Ascending aorta (tissue), 2 donors: Measurements from ENCODE around the gene ABCC11. TPM values are rescaled to one million over a fixed set of nuclear protein-coding genes. Genes with fewer than 3 reads are reported as not detected.
A peak's percentile ranks its signal among the peaks of the same experiment; 100 is the strongest.

Experiments
- DNase-seq, 2 donors: peaks; one replicate each; pipeline ENCODE4 v3.0.0-alpha.2; 2019; ENCODE audit warnings: low spot score in 2 of 2
- H3K27ac ChIP-seq, 2 donors: fragments of 200-600 bp; sonication (generic); one replicate each; pipeline ENCODE4 v1.5.1; 2016 to 2017; ENCODE audit warnings: mild to moderate bottlenecking in 1 of 2
- H3K27me3 ChIP-seq: fragments of 200-600 bp; sonication (generic); one replicate; pipeline ENCODE4 v1.5.1; 2017
- H3K36me3 ChIP-seq, 2 donors: fragments of 200-600 bp; sonication (generic); one replicate each; pipeline ENCODE4 v1.5.1; 2016
- H3K4me1 ChIP-seq, 2 donors: fragments of 200-600 bp; sonication (generic); one replicate each; pipeline ENCODE4 v1.5.1; 2016 to 2017; ENCODE audit warnings: mild to moderate bottlenecking in 1 of 2
- H3K4me3 ChIP-seq, 2 donors: fragments of 200-600 bp; sonication (generic); one replicate each; pipeline ENCODE4 v1.5.1; 2016 to 2017; ENCODE audit warnings: mild to moderate bottlenecking in 1 of 2
- H3K9me3 ChIP-seq, 2 donors: fragments of 200-600 bp; sonication (generic); one replicate each; pipeline ENCODE4 v1.5.1; 2016
- CTCF ChIP-seq, 3 experiments: fragments of 200-600 bp in 2 of 3; fragments of 450-650 bp in 1 of 3; sonication (generic) in 2 of 3; IDR thresholded peaks; one replicate each; pipeline ENCODE4 v1.5.1; 2016 to 2019; ENCODE audit warnings: antibody characterized with exemption in 3 of 3, mild to moderate bottlenecking in 1 of 3, moderate library complexity in 1 of 3
- intact Hi-C: fragments of 100-400 bp; cut with DNase I; formaldehyde crosslinking; loops from one replicate; pipeline ENCODE4 v1.15.1; 2023
- total RNA-seq: library from RNA; depleted of rRNA; stranded (reverse); fragments of >200 nt; gene quantifications from one replicate; pipeline ENCODE4 v1.1.0, GENCODE V29; 2016

ABCC11 gene
- total RNA-seq, 1 donor from 2014 or later = not detected

- H3K4me3 ChIP-seq = no peak overlapping the region
- intact Hi-C loops = loop anchor here (5.0 kb wide), 2 partner anchors 271 to 351 kb away; no protein-coding TSS in a partner anchor
- no peak for DNase-seq
- peak in 1 of 3 experiments; percentile 24 for TF ChIP-seq CTCF (IDR thresholded peaks at IDR 0.05)
- H3K4me1 ChIP-seq = peaks cover 0 to 11% of the 10 kb centered on the region in 2 donors
- H3K27me3 ChIP-seq = no peaks in the 10 kb centered on the region
- H3K36me3 ChIP-seq = peaks cover 8 to 9% of the 10 kb centered on the region in 2 donors
- H3K27ac ChIP-seq = peak overlapping the region; percentile 12 to 70
- H3K9me3 ChIP-seq = no peaks in the 10 kb centered on the region
Measured at GRCh38 chr16:48271728-48272127, 24.4 kb upstream of the ABCC11 start.

GRCh38 chr16:48269011-48269410 is 21.7 kb upstream of the ABCC11 start:
- no peak overlapping the region for H3K27ac ChIP-seq
- peaks cover 17 to 29% of the 10 kb centered on the region in 2 donors for H3K36me3 ChIP-seq
- H3K4me1 ChIP-seq = peaks cover 0 to 9% of the 10 kb centered on the region in 2 donors
- no peak overlapping the region for H3K4me3 ChIP-seq
- DNase-seq = no peak
- H3K9me3 ChIP-seq = no peaks in the 10 kb centered on the region
- intact Hi-C loops = no loop called here
- H3K27me3 ChIP-seq = no peaks in the 10 kb centered on the region
- no peak for TF ChIP-seq CTCF (IDR thresholded peaks at IDR 0.05)

- Histone ChIP-seq H3K4me3 (no peak overlapping the region), H3K27me3 (no peaks in the 10 kb centered on the region), H3K4me1 (no peaks in the 10 kb centered on the region), H3K36me3 (peaks cover 44 to 85% of the 10 kb centered on the region in 2 donors), H3K27ac (no peak overlapping the region), H3K9me3 (no peaks in the 10 kb centered on the region)
- DNase-seq = no peak
- intact Hi-C loops = no loop called here
- no peak for TF ChIP-seq CTCF (IDR thresholded peaks at IDR 0.05)
Measured at GRCh38 chr16:48262631-48263030, 15.3 kb upstream of the ABCC11 start.

- Histone ChIP-seq H3K9me3 (no peaks in the 10 kb centered on the region), H3K27me3 (no peaks in the 10 kb centered on the region), H3K4me3 (no peak overlapping the region), H3K36me3 (peaks cover 41 to 83% of the 10 kb centered on the region in 2 donors), H3K27ac (no peak overlapping the region), H3K4me1 (no peaks in the 10 kb centered on the region)
- TF ChIP-seq CTCF (IDR thresholded peaks at IDR 0.05) = no peak
- DNase-seq = no peak
- intact Hi-C loops = no loop called here
Measured at GRCh38 chr16:48261569-48261968, 14.2 kb upstream of the ABCC11 start.

GRCh38 chr16:48256579-48257177 is 9.3 kb upstream of the ABCC11 start:
- no peaks in the 10 kb centered on the region for H3K4me1 ChIP-seq
- TF ChIP-seq CTCF (IDR thresholded peaks at IDR 0.05) = no peak
- peaks cover 45 to 57% of the 10 kb centered on the region in 2 donors for H3K36me3 ChIP-seq
- no peak overlapping the region for H3K27ac ChIP-seq
- H3K9me3 ChIP-seq = no peaks in the 10 kb centered on the region
- H3K27me3 ChIP-seq = no peaks in the 10 kb centered on the region
- H3K4me3 ChIP-seq = no peak overlapping the region
- intact Hi-C loops = no loop called here
- no peak for DNase-seq
